Activated T-cell treated with anti-CD3 and anti-CD28 coated beads for 24 hours (primary cell): ENCODE data around the gene SUMO2.
"Not testable (repeated sequence)": the region's sequence is repeated elsewhere in the genome, so short reads cannot be mapped to it uniquely, and the experiment has no call there.

ENCODE experiments used
- DNase-seq: peaks from one replicate; pipeline ENCODE4 v3.0.0-alpha.2; 2020; ENCODE audit warnings: low read depth

The SUMO2 gene

DNA sequence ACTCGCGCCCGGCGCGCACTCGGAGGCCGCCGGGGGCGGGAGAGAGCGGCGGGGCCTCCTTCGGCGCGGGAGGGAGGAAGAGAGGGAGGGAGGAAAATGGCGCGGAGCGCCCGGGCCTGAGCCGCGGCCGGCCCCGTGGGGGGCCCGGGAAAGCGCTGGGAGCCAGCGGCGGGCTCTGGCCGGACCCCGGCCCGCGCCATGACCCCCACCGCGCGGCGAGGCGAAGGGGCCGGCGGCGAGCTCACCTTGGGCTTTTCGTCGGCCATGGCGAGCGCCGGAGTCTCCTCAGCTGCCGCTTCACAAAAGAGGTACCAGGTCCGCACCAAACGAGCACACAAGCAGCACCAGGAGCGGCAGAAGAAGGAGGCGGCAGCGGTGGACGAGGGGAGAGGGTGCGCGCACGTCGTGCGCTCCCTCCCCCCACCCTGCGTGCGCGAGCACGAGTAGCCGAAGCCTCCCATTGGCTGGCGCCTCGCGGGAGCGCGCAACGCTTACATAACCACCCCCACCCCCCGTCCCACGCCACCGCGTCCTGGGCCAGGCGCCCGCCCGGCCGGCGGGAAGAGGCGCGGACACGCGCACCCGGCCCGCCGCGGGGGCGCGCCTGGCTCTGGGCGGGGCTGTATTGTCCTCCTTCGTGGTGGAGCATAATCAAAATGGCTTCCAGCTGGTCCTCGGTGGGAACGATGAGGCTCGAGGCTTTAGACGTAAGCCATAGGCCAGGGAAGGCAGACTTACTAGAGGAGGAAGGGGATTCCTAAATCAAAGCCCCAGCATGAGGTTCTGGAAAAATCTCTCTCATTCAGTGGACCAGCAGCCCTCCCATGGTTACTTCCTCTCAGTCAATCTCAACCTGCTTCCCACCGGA is at the start of gene SUMO2:
SUMO2 (minus strand) TSS at position 391 of the 868 bp plus-strand sequence; CDS start at position 266, 125 bp downstream.
- peak; percentile 95 for DNase-seq

- no peak for DNase-seq
Measured at GRCh38 chr17:75231741-75232464, 49.1 kb upstream of the SUMO2 start.

DNA sequence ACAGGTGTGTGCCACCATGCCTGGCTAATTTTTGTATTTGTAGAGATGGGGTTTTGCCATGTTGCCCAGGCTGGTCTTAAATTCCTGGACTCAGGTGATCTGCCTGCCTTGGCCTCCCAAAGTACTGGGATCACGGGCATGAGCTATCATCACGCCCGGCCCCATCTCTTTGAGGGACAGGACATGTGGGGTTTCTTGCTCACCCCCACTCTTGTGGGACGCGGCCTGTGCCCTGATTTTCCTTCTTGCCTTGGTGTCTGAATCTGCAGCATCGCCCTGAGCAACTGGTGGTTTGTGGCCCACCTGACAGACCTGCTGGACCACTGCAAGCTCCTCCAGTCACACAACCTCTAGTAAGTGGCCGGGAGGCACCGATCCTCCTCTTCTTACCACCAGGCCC is 48.3 kb upstream of the SUMO2 start:
- no peak for DNase-seq

GRCh38 chr17:75228847-75229246 is 46.1 kb upstream of the SUMO2 start:
- DNase-seq, result no peak

DNA sequence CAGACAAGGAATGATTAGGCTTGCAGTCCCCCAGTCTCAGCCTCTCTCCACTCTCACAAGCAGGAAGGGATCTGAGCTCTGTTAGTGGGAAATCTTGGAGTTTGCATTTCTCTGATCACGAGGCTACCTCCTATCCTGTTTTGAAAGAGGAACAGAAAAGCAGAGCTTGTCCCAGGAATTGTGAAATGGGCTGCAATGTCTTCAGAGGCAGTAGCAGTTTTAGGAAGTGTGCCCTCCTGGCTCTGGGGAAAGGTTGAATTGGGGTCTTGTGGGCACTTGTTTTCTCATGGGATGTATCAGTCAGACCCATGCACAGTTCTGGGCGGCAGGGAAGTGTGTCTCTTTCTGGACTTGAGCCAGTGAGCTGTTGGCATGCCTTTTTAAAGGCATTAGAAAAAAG is 45.5 kb upstream of the SUMO2 start:
- DNase-seq, result no peak

DNA sequence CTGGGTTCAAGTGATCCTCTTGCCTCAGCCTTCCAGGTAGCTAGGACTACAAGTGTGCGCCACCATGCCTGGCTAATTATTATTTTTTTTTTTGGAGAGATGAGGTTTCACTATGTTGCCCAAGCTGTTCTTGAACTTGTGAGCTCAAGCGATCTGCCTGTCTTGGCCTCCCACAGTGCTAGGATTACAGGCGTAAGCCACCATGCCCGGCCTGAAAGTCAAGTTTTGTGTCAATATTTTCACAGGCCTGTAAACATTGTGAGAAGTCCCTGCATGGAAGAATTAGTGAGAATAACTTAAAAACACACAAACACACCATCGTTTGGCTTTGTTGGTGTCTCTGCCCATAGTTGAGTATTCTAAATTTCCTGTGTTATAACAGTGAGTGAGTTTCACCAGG is 45.0 kb upstream of the SUMO2 start:
- DNase-seq, result no peak

- no peak for DNase-seq
Measured at GRCh38 chr17:75225016-75225415, 42.3 kb upstream of the SUMO2 start.

GRCh38 chr17:75219815-75220214 is 37.1 kb upstream of the SUMO2 start:
- no peak for DNase-seq

DNA sequence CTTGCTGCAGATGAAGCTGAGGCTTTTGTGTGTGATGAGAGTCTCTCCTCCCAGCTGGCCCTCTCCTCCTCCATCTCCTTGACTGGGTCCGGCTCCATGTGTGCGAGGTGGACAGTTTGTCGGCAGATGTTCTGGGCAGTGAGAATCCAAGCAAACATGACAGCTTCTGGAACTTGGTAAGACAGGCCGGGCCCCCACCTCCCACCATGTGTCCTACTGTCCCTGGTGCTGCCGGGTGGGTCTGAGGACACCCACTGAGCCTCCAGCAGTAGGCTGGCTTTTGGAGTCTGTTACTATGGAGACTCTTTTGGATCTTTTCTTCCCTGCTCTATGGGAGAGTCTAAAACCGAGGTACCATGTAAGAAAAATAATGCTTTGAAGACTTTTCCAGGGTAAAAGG is 35.4 kb upstream of the SUMO2 start:
- no peak for DNase-seq

- no peak for DNase-seq
Measured at GRCh38 chr17:75209061-75209460, 26.3 kb upstream of the SUMO2 start.

GRCh38 chr17:75208161-75208560 is 25.4 kb upstream of the SUMO2 start:
- no peak for DNase-seq

DNA sequence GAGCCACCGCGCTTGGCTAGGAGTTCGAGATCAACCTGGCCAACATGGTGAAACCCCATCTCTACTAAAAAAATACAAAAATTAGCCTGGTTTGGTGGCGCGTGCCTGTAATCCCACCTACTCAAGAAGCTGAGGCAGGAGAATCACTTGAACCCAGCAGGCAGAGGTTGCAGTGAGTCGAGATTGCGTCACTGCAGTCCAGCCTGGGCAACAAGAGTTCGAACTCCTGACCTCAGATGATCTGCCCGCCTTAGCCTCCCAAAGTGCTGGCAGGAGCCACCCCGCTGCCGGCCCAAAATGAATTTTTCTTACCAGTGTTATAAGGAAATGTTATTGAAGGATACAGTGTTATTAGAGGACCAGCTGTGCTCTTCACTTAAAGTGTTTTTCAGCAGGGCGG is 25.0 kb upstream of the SUMO2 start:
- DNase-seq, result no peak

DNA sequence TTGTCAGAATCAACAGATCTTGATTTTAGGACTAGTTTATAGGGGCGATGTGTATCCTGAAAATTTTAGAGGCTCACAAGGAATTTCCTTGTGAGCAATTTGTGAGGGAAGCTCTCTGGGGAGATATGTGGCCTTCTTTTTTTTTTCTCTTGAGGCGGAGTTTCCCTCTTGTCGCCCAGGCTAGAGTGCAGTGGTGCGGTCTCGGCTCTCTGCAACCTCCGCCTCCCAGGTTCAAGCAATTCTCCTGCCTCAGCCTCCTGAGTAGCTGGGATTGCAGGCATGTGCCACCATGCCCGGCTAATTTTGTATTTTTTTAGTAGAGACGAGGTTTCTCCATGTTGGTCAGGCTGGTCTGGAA is 24.3 kb upstream of the SUMO2 start:
- DNase-seq, result not testable (repeated sequence)

DNA sequence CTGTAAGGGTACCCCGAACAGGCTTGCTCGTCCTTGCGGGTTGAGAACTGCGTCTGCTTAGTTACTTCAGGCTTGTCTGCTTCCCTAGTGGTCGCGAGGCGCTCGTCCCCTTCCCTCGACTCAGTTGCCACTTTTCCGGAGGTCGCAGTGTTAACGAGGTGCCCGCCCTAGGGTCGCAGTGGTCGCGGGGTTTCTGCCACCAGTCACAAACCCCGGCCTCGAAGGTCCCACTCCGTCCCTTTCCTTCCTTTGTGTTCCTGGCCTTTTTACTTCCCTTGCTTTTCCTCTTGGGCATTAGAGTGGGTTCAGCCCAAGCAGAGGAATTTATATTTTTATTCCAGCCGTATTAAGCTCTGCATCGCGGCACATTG is 23.0 kb upstream of the SUMO2 start:
- no peak for DNase-seq

DNA sequence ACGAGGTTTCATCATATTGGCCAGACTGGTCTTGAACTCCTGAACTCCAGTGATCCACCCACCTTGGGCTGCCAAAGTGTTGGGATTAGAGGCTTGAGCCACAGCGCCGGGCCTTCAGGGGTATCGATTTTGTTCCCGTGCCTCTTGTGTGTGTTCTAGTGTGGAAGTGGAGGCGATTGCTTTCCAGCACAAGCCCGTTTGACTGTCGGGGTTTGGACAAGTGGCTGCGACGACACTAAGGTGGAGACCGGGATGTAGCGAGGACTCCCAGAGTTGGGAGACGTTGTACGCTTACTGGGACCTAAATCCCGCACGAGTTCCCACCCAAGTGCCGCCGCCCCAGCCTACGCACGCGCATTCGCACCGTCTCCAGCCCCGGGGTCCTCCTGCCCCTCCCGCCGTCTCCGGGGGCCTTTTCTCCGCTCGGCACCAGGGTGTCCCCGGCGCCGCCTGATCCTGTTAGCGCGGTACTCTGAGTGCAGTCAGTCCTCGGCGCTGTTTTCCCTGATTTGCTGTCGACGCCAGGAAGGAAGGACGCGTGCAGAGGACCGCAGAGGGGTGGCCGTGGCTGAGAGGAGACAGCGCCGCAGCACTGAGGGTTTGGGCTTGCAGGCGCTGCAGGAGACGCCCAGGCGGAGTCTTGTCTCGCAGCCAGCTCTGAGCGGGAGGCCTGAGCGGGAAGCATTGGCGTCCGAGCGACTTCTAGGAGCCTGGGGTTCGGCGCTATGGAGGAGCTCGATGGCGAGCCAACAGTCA is 22.5 kb upstream of the SUMO2 start, which contains the start of gene NUP85:
NUP85 (plus strand) TSS at position 643 of the 756 bp plus-strand sequence; CDS start at position 726, 83 bp downstream.
- peak; percentile 91 for DNase-seq

DNA sequence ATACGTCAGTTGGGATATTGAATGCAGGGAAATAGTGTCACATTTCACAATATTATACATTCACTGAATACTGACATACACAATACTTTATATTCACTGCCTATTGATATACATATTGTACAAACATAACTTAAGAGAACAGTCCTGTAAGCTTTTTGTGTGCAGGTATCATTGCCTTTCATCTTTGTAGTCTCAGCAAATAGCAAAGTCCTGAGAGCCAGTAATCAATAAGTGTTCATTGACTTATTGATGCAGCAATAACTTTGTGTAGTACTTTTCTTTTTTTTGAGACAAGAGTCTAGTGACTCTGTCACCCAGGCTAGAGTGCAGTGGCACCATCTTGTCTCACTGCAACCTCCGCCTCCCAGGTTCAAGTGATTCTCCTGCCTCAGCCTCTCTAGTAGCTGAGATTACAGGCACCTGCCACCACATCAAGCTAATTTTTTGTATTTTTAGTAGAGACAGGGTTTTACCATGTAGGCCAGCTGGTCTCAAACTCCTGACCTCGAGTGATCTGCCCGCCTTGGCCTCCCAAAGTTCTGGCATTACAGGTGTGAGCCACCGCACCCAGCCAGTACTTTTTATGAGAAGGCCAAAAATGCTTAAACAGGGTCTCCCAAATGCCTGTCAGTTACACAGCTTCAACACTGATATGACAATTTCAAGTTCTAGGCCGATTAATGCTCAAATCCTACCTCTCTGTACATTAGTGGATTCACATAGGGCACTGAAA is 17.3 kb upstream of the SUMO2 start:
- DNase-seq, result no peak

- DNase-seq, result no peak
Measured at GRCh38 chr17:75194879-75195278, 12.1 kb upstream of the SUMO2 start.

DNA sequence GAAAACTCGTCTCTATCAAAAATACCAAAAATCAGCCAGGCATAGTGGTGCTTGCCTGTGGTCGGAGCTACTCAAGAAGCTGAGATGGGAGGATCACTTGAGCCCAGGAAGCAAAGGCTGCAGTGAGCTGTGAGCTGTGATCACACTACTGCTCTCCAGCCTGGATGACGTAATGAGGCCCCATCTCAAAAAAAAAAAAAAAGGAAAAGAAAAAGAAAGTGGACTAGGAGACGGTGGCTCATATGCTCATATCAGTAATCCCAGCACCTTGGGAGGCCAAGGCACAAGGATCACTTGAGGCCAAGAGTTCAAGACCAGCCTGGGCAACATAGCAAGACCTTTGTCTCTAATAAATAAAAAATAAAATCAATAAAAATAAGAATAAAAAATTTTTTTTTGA is 8.8 kb upstream of the SUMO2 start:
- DNase-seq, result no peak

GRCh38 chr17:75188614-75189013 is 5.9 kb upstream of the SUMO2 start:
- no peak for DNase-seq

DNA sequence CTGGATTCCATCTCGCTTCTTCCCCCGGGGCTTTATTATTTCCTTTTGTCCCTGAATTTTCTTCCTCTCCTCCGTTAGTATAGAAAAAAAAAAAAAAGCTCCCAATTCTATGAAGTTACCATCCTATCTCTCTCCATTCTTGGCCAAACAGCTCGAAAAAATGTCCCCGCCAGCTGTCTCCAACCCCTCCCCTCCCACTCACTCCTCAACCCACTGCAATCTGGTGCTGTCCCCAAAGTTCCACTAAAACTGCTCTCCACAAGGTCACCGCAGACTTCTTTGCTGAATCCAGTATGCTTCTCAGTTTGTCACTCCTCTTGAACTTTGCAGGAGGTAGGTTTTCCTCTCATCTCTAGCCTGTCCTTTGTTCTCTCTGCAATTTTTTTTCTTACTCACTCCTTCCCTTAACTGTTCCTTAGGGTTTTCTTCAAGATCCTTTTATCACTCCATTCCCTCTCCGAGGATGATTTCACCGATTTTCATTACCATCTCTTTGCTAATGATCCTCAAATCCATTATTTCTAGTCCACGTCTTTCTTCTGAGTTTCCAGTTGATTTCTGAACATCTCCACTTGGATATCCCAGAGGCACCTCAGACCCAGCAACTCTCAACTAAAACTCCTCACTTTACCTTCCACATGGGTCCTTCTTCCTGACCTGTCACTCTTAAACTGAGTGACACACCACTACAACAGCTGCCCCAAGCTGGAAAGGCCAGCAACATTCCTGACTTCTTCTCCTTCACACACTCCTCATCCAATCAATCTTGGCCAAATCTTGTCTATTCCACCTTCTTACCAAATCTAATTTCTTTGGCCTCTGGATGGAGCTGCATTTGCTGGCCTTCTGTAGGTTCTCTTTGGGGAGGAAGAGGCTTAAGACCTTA is 1.5 kb upstream of the SUMO2 start:
- no peak for DNase-seq

- no peak for DNase-seq
Measured at GRCh38 chr17:75182319-75182568, 515 bp downstream of the SUMO2 start.
